NCI-H446 (cell line): ENCODE results near the gene CD177.
"Not testable (repeated sequence)": the region's sequence is repeated elsewhere in the genome, so short reads cannot be mapped to it uniquely, and the experiment has no call there.

ENCODE experiments used
- DNase-seq, 2 experiments: peaks; one replicate each; lab custom pipeline; 2025; lab: John Stamatoyannopoulos, UW

CD177 gene

GRCh38 chr19:43353606-43354304, at the start of gene CD177:
TSS of gene CD177 (plus strand) at chr19:43353686. CDS start at chr19:43353715, 29 bp downstream.
- no peak for DNase-seq

GRCh38 chr19:43305642-43306041, 47.8 kb upstream of the CD177 start:
- DNase-seq: no peak

DNA sequence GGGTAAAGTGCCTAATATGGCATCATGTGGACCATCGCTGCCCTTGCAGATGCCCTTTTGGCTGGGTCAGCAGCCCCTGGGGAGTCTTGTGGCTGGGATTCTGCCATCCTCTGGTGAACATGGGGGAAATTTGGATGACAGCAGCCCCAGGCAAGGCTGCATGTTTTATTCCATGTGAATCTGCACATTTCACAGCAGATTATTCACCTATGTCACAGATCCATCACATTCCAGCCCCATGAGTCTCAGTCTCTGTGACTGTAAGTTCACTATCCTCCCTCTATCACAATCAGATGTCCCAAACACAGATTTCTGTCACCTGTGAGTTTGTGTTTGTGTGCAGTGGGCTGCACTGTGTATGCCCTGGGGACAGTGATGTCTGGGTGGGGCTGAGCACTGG, 47.4 kb upstream of the CD177 start:
- no peak for DNase-seq

DNA sequence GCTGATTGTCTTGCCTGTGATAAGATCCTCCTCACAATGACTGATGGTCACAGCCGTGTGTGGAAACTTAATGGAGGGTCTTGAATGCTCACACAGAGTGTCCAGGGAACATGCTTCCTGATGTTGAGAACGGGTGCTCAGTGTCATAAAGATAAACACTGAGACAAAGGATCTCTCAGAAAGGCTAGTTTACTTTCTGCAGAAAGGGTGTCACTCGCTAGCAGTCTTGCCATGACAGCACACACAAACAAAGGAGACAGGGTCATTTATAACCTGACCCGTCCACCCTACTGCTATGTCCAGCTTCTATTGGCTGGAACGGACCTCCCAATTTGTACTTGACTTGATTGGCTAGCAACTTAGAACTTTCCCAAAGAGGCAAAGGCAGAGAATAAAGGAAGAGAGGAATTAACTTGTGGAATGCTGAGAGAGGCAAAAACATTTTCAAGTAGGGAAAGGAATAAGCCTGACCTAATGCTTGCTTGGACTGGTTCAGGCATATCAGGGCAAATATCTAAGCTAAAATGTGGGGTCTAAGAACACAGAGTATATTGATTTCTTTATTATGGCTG, 45.2 kb upstream of the CD177 start:
- DNase-seq: no peak

- no peak for DNase-seq
These were observed 44.0 kb upstream of the CD177 start for GRCh38 chr19:43309466-43309865.

- no peak for DNase-seq
These were observed 43.3 kb upstream of the CD177 start for GRCh38 chr19:43310221-43310620.

DNA sequence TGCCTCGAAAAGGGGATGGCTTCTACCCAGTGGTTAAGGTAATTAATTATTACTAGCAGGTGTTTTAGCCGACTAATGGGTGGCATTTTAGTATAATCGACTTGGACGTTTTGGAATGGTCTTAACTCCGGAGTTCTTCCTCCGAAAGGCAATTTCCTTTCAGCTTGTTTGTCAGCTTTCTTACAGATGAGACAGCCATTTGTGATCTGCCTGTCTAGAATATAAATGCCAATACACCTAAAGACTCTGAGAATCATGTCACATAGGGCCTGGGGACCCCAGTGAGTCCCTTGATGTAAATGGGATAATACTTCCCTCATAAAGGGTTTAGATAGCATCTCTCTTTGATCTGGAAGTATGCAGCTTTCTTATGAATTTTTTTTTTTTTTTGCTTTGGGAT, 42.2 kb upstream of the CD177 start:
- DNase-seq: no peak

GRCh38 chr19:43311706-43312105, 41.8 kb upstream of the CD177 start:
- no peak for DNase-seq

- no peak for DNase-seq
These were observed 39.6 kb upstream of the CD177 start for GRCh38 chr19:43313711-43314495.

DNA sequence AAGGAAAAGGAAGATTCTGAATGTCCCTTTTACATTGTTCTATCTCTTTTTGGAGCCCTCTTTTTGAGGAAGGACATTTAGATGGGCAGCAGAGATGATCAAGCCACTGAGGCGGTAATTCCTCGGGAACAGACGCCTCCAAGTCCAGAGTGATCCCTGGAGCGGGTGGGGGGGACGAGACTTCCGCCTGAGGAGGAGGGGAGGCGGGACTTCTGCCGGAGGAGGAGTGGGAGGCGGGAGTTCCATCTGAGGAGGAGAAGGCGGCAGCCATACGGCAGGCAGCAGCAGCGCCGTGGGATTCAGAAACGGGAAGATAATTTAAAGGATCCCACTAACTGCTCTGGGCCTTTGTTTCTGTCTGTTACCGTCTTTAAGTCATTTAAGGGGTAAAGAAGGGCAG, 37.6 kb upstream of the CD177 start:
- DNase-seq: peak in 1 of 2 experiments; percentile 18

- DNase-seq: peak; percentile 27 to 56
These were observed 36.7 kb upstream of the CD177 start for GRCh38 chr19:43316591-43317319.

GRCh38 chr19:43318203-43318602, 35.3 kb upstream of the CD177 start:
- DNase-seq: no peak

DNA sequence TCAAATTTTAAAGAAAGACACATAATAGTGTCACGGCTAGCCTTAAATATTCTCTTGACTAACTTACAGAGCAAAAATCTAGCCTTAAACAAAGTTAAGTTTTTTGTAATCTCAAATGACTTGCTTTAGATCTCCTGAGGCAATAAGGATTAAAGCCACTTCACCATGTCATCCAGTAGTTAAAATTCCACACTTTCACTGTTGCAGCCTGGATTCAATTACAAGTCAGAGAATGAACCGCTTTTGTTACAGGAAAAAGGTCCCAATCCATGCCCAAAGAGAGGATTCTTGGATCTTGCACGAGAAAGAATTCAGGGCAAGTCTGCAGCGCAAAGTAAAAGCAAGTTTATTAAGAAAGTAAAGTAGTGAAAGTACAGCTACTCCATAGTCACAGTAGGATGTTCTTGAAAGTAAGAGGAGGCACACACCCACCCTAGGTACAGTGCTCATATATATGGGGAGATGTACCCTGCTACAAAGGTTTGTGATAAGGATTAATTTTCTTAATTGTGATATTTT, 34.6 kb upstream of the CD177 start:
- no peak for DNase-seq

DNA sequence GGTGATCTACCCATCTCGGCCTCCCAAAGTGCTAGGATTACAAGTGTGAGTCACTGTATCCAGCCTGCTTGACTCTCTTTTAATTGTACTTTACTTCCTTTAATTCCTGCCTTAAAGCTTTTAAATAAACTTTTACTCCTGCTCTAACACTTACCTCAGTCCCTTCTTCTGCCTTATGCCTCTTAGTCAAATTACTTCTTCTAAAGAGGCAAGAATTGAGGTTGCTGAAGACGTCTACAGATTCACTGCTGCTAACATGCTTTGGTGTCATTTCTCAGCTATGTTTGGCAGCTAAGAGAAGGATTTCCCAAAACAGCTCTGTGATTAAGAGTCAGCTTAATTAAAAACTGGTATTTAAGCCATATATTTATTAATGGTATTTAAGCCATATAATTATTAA, 32.9 kb upstream of the CD177 start:
- no peak for DNase-seq

GRCh38 chr19:43326761-43327160, 26.7 kb upstream of the CD177 start:
- not testable (repeated sequence) for DNase-seq

DNA sequence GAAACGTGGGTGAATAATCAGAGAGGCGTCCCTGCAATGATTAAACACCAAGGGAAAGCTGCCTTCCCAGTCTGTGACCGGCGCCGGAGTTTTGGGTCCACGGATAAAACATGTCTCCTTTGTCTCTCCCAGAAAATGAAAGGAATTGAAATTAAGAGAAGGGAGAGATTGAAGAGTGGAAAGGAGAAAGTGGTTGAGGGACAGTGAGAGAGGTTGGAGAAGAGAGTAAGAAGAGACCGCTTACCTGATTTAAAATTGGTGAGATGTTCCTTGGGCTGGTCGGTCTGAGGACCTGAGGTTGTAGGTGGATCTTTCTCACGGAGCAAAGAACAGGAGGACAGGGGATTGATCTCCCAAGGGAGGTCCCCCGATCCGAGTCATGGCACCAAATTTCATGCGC, 24.9 kb upstream of the CD177 start:
- DNase-seq: not testable (repeated sequence)

GRCh38 chr19:43329049-43329448, 24.4 kb upstream of the CD177 start:
- DNase-seq: not testable (repeated sequence)

DNA sequence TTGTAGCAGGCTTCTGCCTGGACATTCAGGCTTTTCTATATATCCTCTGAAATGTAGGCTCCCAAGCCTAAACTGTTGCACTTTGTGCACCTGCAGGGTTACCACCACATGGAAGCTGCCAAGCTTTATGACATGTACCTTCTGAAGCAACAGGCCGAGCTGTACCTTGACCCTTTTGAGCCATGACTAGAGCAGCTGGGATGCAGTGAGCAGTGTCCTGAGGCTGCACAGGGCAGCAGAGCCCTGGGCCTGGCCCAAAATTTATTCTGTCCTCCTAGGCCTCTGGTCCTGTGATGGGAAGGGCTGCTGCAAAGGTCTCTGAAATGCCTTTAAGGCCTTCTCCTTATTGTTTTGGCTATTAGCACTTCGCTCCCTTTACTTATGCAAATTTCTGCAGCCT, 23.5 kb upstream of the CD177 start:
- DNase-seq: no peak

DNA sequence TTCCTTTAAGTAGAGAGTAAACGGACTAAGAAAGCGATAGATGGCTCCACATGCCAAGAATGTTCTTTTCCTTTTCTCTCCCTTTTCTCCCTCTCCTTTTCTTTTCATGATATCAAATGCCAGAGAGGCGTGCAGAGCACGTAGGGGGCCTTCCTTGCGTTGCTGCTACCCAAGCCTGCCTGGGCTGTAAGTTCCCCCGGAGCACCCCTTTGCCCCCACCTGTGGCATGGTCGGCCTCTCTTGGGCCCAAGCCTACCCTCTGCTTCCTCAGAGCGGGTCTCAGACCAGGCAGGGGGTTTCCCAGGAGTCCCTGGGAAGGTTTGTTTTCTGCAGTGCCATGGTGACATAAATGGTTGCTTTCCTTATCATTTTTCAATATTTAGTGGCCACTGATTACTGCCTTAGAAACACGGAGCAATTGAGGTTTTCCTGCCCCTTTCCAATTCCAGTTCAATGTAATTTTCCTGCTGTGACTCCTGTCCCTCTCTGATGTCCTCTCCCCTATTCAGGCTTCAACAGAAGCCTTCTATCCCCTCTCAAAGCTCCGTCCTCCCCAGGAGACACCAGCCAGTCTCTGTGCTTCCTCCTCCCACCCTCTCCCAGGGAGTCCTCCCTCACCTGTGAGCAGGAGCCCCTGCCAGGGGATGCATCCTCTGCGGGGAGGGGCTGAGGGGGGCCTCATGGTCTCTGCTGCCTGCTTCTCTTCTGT, 22.6 kb upstream of the CD177 start:
- no peak for DNase-seq

DNA sequence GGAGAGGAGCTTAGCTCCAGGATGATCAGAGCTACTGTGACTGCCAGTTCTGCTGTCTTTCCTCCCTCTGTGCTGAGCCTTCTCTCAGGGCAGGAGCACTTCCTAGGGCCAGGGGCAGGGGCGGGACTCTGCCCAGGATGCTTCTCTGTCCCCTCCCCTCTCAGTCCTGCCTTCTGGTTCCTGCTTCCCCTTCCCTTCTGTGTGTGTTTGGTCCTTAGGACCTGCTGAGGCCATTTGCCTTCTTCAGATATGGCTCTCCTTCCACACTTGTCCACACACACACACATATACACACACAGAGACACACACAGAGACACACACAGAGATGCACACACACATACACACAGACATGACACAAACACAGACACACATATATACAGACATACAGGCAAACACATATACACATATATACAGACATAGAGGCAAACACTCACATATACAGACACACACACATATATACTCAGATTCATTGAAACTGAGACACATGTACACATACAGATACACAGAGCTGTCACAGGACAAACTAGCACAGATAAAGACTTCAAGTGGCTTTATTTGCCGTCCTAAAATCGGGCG, 22.0 kb upstream of the CD177 start:
- DNase-seq: no peak
